Esophagus muscularis mucosa (tissue), 4 donors: ENCODE data around the gene PLAGL2. TPM values are rescaled to one million over a fixed set of nuclear protein-coding genes. Genes with fewer than 3 reads are reported as not detected.

Experiments
- DNase-seq: peaks from one replicate; pipeline ENCODE4 v3.0.0-alpha.2; 2017; ENCODE audit errors: extremely low spot score
- H3K27ac ChIP-seq, 4 donors: fragments of 200-600 bp; sonication (generic); replicated peaks in 1 of 4; 1 replicate in 3 of 4; 2 replicates in 1 of 4; pipeline ENCODE4 v1.5.1; 2016 to 2019; ENCODE audit warnings: mild to moderate bottlenecking in 1 of 4
- H3K27me3 ChIP-seq, 4 donors: fragments of 200-600 bp; sonication (generic); one replicate each; pipeline versions ENCODE4 v1.5.1 to v1.6.0; 2016 to 2019
- H3K36me3 ChIP-seq, 4 donors: fragments of 200-600 bp; sonication (generic); one replicate each; pipeline ENCODE4 v1.5.1; 2016 to 2019
- H3K4me1 ChIP-seq, 4 donors: fragments of 200-600 bp; sonication (generic); one replicate each; pipeline ENCODE4 v1.5.1; 2016 to 2019
- H3K4me3 ChIP-seq, 4 donors: fragments of 200-600 bp; sonication (generic); 1 replicate in 2 of 4; 2 replicates in 2 of 4; pipeline ENCODE4 v1.5.1; 2016 to 2019; ENCODE audit warnings: mild to moderate bottlenecking in 4 of 4, moderate library complexity in 1 of 4
- H3K9me3 ChIP-seq, 4 donors: fragments of 200-600 bp; sonication (generic); 1 replicate in 3 of 4; 2 replicates in 1 of 4; pipeline ENCODE4 v1.5.1; 2016 to 2019
- EP300 ChIP-seq: sonication (generic); formaldehyde crosslinking; IDR thresholded peaks from one replicate; pipeline ENCODE4 v1.6.1; 2017; ENCODE audit warnings: antibody characterized with exemption
- POLR2A ChIP-seq: fragments of 450-650 bp; IDR thresholded peaks from one replicate; pipeline ENCODE4 v1.6.1; 2017; ENCODE audit warnings: antibody characterized with exemption, moderate library complexity, mild to moderate bottlenecking, low read depth
- POLR2AphosphoS5 ChIP-seq, 2 donors: sonication (generic); formaldehyde crosslinking; IDR thresholded peaks; one replicate each; pipeline ENCODE4 v1.6.1; 2017; ENCODE audit warnings: antibody characterized with exemption in 2 of 2
- WGBS: methylation state at CpG from one replicate; pipeline ENCODE4 v1.1.5; 2018; 5-methylcytosine and 5-hydroxymethylcytosine counted together
- intact Hi-C: fragments of 100-400 bp; cut with DNase I; formaldehyde crosslinking; loops from one replicate; pipeline ENCODE4 v1.15.1; 2023
- total RNA-seq, 4 donors: library from RNA; depleted of rRNA; stranded (reverse); fragments of >200 nt; gene quantifications; one replicate each; pipeline versions ENCODE4 v1.1.0 to v1.2.1, GENCODE V29; 2016
- TF ChIP-seq, protein P1 (sequence below), 3 experiments: fragments of 200-600 bp in 2 of 3; fragments of 450-650 bp in 1 of 3; sonication (generic) in 2 of 3; IDR thresholded peaks; one replicate each; pipeline ENCODE4 v1.5.1; 2017 to 2019; ENCODE audit warnings: antibody characterized with exemption in 3 of 3, mild to moderate bottlenecking in 2 of 3, moderate library complexity in 1 of 3

Gene PLAGL2
- total RNA-seq, 4 donors from 2014 or later = 5.4 to 10.8 (median 8.0) TPM

DNA sequence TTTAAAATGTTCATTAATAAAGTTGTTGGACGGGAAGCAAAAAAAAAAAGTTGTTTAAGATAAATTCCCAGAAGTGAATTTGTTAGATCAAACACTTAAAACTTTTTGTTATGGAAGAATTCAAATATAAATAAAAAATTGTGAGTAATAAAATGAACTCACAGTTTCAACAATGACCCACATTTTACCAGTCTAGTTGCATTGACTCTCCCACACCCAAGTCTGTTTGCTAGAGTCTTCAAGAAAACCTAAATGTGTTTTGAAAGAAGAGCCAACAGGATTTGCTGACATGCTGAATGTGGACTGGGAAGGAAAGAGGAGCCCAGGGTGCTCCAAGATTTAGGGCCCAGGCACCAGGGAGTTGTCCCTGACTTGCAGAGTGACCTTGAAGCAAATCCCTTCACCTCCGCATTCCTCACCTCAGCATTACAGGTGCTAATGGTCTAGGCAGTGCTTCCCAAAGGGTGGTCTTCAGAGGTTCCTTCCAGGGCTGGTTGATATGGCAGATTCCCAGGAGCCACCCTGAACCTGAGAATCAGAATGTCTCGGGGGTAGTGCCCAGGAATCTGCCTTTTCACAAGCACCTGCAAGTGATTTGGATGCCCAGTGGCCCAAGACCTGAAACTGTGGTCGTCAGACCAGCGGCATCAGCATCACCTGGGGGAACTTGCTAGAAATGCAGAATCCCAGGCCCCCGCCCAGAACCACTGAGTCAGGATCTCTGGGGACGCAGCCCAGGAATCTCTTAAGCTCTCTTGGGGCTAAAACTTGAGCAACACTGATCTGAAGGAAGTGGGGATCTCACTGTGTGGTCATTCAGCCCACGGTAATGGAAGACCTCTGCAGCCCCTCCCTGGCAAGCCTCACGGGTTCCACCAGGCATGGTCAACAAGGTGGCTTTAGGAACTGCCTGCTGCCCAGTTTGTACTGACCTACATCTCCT, 31.2 kb upstream of the PLAGL2 start:
- no peak for TF ChIP-seq POLR2AphosphoS5 (IDR thresholded peaks at IDR 0.05)
- TF ChIP-seq POLR2A = no peak
- no peak for TF ChIP-seq EP300
- TF ChIP-seq, protein P1, sequence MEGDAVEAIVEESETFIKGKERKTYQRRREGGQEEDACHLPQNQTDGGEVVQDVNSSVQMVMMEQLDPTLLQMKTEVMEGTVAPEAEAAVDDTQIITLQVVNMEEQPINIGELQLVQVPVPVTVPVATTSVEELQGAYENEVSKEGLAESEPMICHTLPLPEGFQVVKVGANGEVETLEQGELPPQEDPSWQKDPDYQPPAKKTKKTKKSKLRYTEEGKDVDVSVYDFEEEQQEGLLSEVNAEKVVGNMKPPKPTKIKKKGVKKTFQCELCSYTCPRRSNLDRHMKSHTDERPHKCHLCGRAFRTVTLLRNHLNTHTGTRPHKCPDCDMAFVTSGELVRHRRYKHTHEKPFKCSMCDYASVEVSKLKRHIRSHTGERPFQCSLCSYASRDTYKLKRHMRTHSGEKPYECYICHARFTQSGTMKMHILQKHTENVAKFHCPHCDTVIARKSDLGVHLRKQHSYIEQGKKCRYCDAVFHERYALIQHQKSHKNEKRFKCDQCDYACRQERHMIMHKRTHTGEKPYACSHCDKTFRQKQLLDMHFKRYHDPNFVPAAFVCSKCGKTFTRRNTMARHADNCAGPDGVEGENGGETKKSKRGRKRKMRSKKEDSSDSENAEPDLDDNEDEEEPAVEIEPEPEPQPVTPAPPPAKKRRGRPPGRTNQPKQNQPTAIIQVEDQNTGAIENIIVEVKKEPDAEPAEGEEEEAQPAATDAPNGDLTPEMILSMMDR (IDR thresholded peaks at IDR 0.05) = no peak
- Histone ChIP-seq H3K27ac (no peak overlapping the region), H3K4me1 (no peaks in the 10 kb centered on the region), H3K4me3 (no peak overlapping the region), H3K27me3 (no peaks in the 10 kb centered on the region), H3K36me3 (peaks cover 7 to 35% (median 31%) of the 10 kb centered on the region in 4 donors), H3K9me3 (no peaks in the 10 kb centered on the region)
- 88% methylated on average over 2 of the region's 9 CpGs for WGBS
- DNase-seq = no peak
- intact Hi-C loops = no loop called here

DNA sequence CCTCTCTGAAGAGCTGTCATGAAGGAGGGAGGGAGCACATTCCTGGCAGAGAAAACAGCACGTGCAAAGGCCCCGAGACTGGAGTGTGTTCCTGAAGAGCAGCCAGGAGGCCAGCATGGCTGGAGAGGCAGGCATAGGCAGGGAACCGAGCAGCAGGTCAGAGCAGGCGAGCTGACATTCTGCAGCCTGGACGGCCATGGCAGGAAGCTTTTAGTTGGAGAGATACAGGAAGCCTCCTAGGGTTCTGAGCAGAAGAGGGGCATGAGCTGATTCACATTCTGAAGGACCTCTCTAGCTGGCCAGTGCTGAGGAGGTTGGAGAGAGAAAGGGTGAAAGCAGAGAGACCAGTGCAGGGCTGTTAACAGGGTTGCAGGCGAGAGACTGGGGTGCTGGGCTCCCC, 29.9 kb upstream of the PLAGL2 start:
- TF ChIP-seq POLR2A = no peak
- no peak for TF ChIP-seq POLR2AphosphoS5 (IDR thresholded peaks at IDR 0.05)
- no peak for TF ChIP-seq EP300
- TF ChIP-seq, protein P1 (IDR thresholded peaks at IDR 0.05) = no peak
- no peak overlapping the region for H3K4me3 ChIP-seq
- no peaks in the 10 kb centered on the region for H3K27me3 ChIP-seq
- no peak for DNase-seq
- intact Hi-C loops = no loop called here
- peaks cover 20 to 49% (median 44%) of the 10 kb centered on the region in 4 donors for H3K36me3 ChIP-seq
- 88% methylated on average over 5 of the region's 6 CpGs for WGBS
- H3K9me3 ChIP-seq = no peaks in the 10 kb centered on the region
- peaks cover 0 to 4% (median 0%) of the 10 kb centered on the region in 4 donors for H3K4me1 ChIP-seq
- no peak overlapping the region for H3K27ac ChIP-seq

DNA sequence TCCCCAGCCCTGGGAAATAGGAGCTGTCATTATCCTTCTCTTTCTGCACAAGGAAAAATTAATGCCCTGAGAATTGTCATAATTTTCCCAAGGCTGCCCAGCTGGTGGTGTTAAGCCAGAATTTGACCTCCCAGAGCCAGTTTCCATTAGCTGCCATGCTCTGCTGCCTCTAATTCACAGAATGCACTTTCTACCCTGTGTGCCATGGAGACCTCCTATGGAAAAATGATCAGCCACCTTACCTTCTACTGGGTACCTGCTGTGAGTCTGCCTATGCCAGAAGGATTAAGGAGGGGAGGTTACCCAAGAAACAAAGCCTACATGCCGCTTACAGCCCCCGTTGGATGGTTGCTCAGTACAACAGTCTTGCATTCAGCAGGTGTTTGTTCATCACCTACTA, 29.3 kb upstream of the PLAGL2 start:
- Histone ChIP-seq H3K36me3 (peaks cover 26 to 55% (median 50%) of the 10 kb centered on the region in 4 donors), H3K4me1 (peaks cover 0 to 5% (median 0%) of the 10 kb centered on the region in 4 donors), H3K27me3 (no peaks in the 10 kb centered on the region), H3K4me3 (no peak overlapping the region), H3K27ac (no peak overlapping the region), H3K9me3 (no peaks in the 10 kb centered on the region)
- intact Hi-C loops = no loop called here
- WGBS = 92% methylated on average over 2 of the region's 2 CpGs
- TF ChIP-seq POLR2A (no peak), EP300 (no peak), POLR2AphosphoS5 (IDR thresholded peaks at IDR 0.05) (no peak)
- TF ChIP-seq, protein P1 (IDR thresholded peaks at IDR 0.05) = no peak
- no peak for DNase-seq

DNA sequence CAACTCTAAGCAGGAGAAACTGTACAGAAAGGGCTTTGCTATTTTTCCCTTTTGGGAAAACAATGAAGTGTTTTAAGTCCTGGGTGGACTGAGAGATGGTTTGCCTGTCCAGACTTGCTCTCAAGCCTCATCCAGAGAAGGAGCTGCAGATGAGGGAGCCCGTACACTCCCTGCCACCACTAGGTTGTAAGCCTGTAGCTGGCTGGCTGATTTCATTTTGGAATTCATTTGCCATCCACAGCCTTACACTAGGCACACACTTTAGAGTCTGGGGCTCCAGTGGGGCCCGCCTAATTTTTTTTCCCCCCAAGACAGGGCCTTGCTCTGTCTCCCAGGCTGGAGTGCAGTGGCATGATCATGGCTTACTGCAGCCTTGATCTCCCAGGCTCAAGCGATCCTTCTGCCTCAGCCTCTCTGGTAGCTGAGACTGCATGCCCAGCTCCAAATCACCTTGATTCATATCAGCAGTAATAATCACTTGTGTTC, 28.5 kb upstream of the PLAGL2 start:
- H3K36me3 ChIP-seq = peaks cover 33 to 62% (median 58%) of the 10 kb centered on the region in 4 donors
- no peak for DNase-seq
- 100% methylated on average over 1 of the region's 3 CpGs for WGBS

More for the DNA sequence above, 28.5 kb upstream of the PLAGL2 start:
- Histone ChIP-seq H3K4me1 (peaks cover 0 to 5% (median 0%) of the 10 kb centered on the region in 4 donors), H3K27ac (no peak overlapping the region), H3K4me3 (no peak overlapping the region), H3K9me3 (no peaks in the 10 kb centered on the region), H3K27me3 (no peaks in the 10 kb centered on the region)
- intact Hi-C loops = no loop called here
- TF ChIP-seq EP300 (no peak), POLR2AphosphoS5 (IDR thresholded peaks at IDR 0.05) (no peak), POLR2A (no peak)
- TF ChIP-seq, protein P1 (IDR thresholded peaks at IDR 0.05) = no peak
